ENCODE data around the gene SIGLEC12. TPM values are rescaled to one million over a fixed set of nuclear protein-coding genes. Genes with fewer than 3 reads are reported as not detected.

The SIGLEC12 gene
- total RNA-seq, 2 experiments from 2014 or later: not detected

DNA sequence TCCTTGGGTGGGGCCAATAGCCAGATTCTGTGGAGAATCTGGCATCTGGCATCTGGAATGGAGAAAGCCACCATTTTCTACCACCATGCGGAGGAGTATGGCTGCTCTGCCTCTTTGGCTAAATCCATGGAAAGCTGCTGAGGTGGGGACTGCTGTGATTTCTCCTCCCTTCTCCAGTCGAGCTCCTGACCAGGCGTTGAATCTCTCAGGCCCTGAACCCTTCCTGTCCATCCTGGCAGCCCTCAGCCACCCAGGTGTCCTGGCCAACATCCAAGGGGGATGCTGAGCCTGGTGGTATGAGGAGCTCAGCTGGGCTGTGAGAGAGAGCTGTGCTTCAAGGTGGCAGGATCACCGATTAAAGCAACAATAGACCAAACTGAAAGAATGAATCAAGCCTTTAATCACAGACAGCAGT is 47.3 kb upstream of the SIGLEC12 start:
- Histone ChIP-seq H3K27me3 (ENCODE audit: control insufficient read depth in 1 of 2, insufficient read depth in 2 of 2, low read length in 2 of 2) (peaks cover 28 to 33% of the 10 kb centered on the region in 2 experiments), H3K27ac (ENCODE audit: low read depth in 1 of 2, low read length in 2 of 2) (no peak overlapping the region), H3K9me3 (ENCODE audit: control insufficient read depth in 1 of 2, insufficient read depth in 1 of 2, low read length in 2 of 2) (peaks cover 0 to 9% of the 10 kb centered on the region in 2 experiments), H3K4me3 (ENCODE audit: low read length) (no peak overlapping the region), H3K4me1 (ENCODE audit: insufficient read depth, low read length) (peaks cover 12% of the 10 kb centered on the region), H3K36me3 (ENCODE audit: insufficient read depth, low read length) (no peaks in the 10 kb centered on the region)
- no peak for ATAC-seq (ENCODE audit: poor library complexity)
- peaks cover 68% of the 10 kb centered on the region for H3K27me3 Mint-ChIP-seq
- no peaks in the 10 kb centered on the region for H3K9me3 Mint-ChIP-seq
- CTCF ChIA-PET: no interaction called here
- intact Hi-C loops (cut with DNase I, micrococcal nuclease): no loop called here
- peaks cover 27% of the 10 kb centered on the region for H3K4me1 Mint-ChIP-seq (ENCODE audit: low read depth)
- TF ChIP-seq, protein P1, sequence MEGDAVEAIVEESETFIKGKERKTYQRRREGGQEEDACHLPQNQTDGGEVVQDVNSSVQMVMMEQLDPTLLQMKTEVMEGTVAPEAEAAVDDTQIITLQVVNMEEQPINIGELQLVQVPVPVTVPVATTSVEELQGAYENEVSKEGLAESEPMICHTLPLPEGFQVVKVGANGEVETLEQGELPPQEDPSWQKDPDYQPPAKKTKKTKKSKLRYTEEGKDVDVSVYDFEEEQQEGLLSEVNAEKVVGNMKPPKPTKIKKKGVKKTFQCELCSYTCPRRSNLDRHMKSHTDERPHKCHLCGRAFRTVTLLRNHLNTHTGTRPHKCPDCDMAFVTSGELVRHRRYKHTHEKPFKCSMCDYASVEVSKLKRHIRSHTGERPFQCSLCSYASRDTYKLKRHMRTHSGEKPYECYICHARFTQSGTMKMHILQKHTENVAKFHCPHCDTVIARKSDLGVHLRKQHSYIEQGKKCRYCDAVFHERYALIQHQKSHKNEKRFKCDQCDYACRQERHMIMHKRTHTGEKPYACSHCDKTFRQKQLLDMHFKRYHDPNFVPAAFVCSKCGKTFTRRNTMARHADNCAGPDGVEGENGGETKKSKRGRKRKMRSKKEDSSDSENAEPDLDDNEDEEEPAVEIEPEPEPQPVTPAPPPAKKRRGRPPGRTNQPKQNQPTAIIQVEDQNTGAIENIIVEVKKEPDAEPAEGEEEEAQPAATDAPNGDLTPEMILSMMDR (IDR thresholded peaks at IDR 0.05): no peak
- no peaks in the 10 kb centered on the region for H3K36me3 Mint-ChIP-seq (ENCODE audit: low read depth)
- no peak overlapping the region for H3K4me3 Mint-ChIP-seq
- POLR2A ChIA-PET: no interaction called here
- no peak overlapping the region for H3K27ac Mint-ChIP-seq
- DNase-seq: no peak

DNA sequence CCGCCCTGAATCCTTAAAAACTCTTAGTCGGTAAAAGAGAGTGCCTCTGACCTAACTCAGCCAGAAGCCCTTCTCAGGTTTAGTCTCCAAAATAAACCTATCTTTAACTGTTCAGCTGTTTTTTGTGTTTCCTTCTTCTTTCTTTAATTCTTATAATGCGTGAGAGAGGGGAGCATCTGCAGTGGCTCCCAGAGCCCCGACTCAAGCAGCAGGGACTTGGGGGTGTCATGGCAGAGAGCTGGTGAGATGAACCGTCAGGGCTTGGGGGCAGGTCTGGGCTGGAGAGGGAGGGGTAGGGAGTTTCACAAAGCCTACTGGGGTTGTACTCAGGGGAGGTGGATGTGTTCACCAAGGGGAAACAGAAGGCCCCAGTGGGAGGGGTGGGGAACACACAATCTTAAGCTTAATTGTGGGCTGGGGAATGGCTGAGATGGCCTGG is 46.6 kb upstream of the SIGLEC12 start:
- peaks cover 25 to 27% of the 10 kb centered on the region in 2 experiments for H3K27me3 ChIP-seq (ENCODE audit: control insufficient read depth in 1 of 2, insufficient read depth in 2 of 2, low read length in 2 of 2)
- H3K27ac Mint-ChIP-seq: no peak overlapping the region
- H3K36me3 Mint-ChIP-seq (ENCODE audit: low read depth): no peaks in the 10 kb centered on the region
- peaks cover 66% of the 10 kb centered on the region for H3K27me3 Mint-ChIP-seq
- DNase-seq (no peak), ATAC-seq (ENCODE audit: poor library complexity) (no peak)
- H3K4me1 Mint-ChIP-seq (ENCODE audit: low read depth): peaks cover 27% of the 10 kb centered on the region
- TF ChIP-seq, protein P1 (IDR thresholded peaks at IDR 0.05): no peak
- peaks cover 0 to 8% of the 10 kb centered on the region in 2 experiments for H3K9me3 ChIP-seq (ENCODE audit: control insufficient read depth in 1 of 2, insufficient read depth in 1 of 2, low read length in 2 of 2)
- peaks cover 12% of the 10 kb centered on the region for H3K4me1 ChIP-seq (ENCODE audit: insufficient read depth, low read length)
- ChIA-PET POLR2A (no interaction called here), CTCF (no interaction called here)
- H3K9me3 Mint-ChIP-seq: no peaks in the 10 kb centered on the region
- H3K4me3 Mint-ChIP-seq: no peak overlapping the region
- no peaks in the 10 kb centered on the region for H3K36me3 ChIP-seq (ENCODE audit: insufficient read depth, low read length)
- no peak overlapping the region for H3K4me3 ChIP-seq (ENCODE audit: low read length)
- intact Hi-C loops (cut with DNase I, micrococcal nuclease): no loop called here
- no peak overlapping the region for H3K27ac ChIP-seq (ENCODE audit: low read depth in 1 of 2, low read length in 2 of 2)

DNA sequence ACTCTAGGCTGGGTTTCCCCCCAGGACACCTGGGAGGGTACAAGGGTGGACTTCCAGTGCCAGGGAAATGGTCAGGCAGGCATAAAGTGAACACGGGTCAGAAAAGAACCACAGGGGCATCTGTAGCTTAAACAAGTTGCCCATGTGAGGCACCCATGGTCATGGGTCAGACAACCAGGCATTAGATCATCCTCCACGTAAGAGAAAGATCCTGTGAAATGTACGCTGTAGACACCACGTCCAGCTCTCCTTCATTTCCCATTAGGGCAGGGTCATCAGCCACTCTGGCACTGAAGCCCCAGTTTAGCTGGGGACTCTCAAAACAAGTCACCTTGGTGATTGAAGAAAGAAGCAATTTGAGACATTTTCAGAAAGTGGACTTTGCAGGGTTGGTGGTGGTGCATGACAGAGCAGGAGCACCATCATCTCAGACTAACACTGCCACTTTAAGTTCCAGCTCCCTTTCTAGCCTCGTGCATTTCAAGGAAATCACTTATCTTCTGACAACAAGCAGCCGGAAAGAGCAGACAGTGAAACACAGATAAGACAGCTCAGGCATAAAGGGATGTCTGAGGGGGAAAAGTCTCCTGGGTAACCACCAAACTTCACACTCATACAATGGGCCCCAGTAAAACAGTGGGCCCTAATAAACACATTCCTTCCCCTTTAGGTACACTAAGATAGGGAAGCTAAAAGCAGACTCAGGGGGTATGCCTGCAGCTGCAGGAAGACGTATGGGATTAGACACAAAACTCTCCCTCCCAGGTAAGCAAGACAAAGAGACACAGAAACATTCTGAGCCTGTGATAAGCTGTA is 46.0 kb upstream of the SIGLEC12 start:
- H3K27ac ChIP-seq (ENCODE audit: low read depth in 1 of 2, low read length in 2 of 2): no peak overlapping the region
- H3K9me3 ChIP-seq (ENCODE audit: control insufficient read depth in 1 of 2, insufficient read depth in 1 of 2, low read length in 2 of 2): peaks cover 0 to 5% of the 10 kb centered on the region in 2 experiments
- Mint-ChIP-seq H3K9me3 (no peaks in the 10 kb centered on the region), H3K4me3 (no peak overlapping the region), H3K4me1 (ENCODE audit: low read depth) (peaks cover 27% of the 10 kb centered on the region), H3K27me3 (peaks cover 64% of the 10 kb centered on the region), H3K27ac (no peak overlapping the region), H3K36me3 (ENCODE audit: low read depth) (no peaks in the 10 kb centered on the region)
- POLR2A ChIA-PET: no interaction called here
- TF ChIP-seq, protein P1 (IDR thresholded peaks at IDR 0.05): no peak
- CTCF ChIA-PET: no interaction called here
- H3K4me1 ChIP-seq (ENCODE audit: insufficient read depth, low read length): peaks cover 12% of the 10 kb centered on the region
- DNase-seq: no peak
- H3K4me3 ChIP-seq (ENCODE audit: low read length): no peak overlapping the region
- ATAC-seq (ENCODE audit: poor library complexity): no peak
- H3K36me3 ChIP-seq (ENCODE audit: insufficient read depth, low read length): no peaks in the 10 kb centered on the region
- H3K27me3 ChIP-seq (ENCODE audit: control insufficient read depth in 1 of 2, insufficient read depth in 2 of 2, low read length in 2 of 2): peaks cover 21 to 24% of the 10 kb centered on the region in 2 experiments
- intact Hi-C loops (cut with DNase I, micrococcal nuclease): no loop called here
